Measurements from ENCODE around the gene CFI.
A peak's percentile ranks its signal among the peaks of the same experiment; 100 is the strongest.

CFI gene

GRCh38 chr4:109729718-109730618, 71.8 kb downstream of the CFI start, which contains the start of gene PLA2G12A:
Gene PLA2G12A (minus strand): TSS chr4:109730070. CDS start chr4:109729809, 261 bp downstream.
- DNase-seq: peak; percentile 24

DNA sequence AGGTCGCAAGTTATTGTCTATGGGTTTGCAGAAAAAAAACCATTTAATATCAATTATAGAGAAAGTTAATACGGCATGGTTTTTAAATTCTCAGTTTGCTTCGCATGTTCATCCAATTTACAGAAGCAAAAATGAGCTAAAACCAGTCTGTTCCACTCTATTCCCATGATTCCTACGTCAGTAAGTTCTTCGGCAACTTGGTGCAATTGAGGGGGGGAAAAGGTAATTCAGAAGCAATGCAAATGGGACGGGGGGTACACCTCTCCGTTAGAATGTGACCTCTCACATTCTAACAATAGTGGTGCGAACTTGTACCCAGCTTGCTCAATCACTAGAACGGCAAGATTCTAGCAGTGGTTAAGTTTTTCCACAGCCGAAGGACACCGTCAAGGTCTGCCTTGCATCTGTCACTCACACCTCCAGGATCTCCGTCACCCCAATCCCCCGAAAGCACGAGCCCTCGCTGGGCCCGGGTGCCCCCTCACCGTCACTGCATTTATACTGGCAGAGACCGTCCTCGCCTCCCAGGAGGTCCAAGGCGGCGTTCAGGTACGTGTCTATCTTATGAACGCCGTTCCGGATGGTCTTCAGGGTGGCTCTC, 72.6 kb downstream of the CFI start:
- DNase-seq: no peak

DNA sequence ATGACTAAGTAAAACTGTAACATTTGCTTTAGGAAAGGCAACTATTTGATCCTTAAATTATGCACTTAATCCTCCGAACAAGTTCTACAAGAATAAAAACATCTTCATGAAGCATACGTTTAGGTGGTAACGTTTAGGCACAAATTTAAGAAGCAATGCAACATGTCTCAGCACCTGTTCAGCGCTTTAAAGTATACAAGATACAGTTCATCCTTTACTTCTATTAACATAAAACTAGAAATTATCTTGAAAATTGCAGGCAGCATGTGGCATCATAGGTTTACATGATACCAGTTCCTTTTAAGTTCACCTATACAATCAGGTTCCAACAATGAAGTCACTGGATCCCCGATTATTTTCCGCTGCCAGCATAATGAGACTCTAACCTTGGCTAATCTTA, 73.4 kb downstream of the CFI start:
- DNase-seq: no peak

- no peak for DNase-seq
These were observed 78.7 kb downstream of the CFI start for GRCh38 chr4:109723110-109723509.

- no peak for DNase-seq
These were observed 79.4 kb downstream of the CFI start for GRCh38 chr4:109722357-109722756.

DNA sequence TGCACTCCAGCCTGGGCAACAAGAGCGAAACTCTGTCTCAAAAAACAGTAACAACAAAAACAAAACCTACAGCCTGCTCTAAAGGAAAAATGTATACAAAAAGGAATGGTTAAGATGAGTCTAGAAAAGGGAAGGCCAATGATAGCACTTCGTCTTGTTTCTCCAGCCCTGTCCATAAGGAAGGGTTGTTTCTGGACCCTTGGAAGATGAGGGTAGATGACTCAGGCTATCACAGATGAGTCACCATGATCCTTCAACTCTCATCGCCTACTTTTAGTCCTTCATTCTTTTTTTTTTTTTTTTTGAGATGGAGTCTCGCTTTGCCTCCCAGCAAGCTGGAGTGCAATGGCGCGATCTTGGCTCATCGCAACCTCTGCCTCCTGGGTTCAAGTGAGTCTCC, 80.8 kb downstream of the CFI start:
- peak; percentile 40 for DNase-seq

- DNase-seq: no peak
These were observed 82.2 kb downstream of the CFI start for GRCh38 chr4:109719604-109720003.

DNA sequence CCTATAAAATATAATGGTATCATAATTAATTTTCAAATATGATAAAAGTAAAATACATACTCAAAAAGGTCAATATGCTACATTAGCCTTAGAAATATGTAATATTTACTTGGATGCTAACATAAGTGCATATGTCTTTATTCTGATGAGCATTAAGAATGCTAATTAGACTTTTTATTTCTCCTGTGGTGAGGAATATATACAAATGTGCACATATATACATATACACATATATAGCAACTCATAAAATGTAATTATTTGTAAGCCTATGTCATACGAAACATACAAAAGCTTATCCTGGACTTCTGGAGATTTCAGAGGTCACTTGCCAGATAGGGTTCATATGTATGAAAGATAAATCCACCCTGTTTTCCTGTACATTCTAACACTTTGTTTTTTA, 83.0 kb downstream of the CFI start:
- DNase-seq: no peak

GRCh38 chr4:109713500-109713899, 88.3 kb downstream of the CFI start:
- DNase-seq: no peak

- no peak for DNase-seq
These were observed 92.8 kb downstream of the CFI start for GRCh38 chr4:109708990-109709389.

- no peak for DNase-seq
These were observed 93.4 kb downstream of the CFI start for GRCh38 chr4:109708435-109708834.

DNA sequence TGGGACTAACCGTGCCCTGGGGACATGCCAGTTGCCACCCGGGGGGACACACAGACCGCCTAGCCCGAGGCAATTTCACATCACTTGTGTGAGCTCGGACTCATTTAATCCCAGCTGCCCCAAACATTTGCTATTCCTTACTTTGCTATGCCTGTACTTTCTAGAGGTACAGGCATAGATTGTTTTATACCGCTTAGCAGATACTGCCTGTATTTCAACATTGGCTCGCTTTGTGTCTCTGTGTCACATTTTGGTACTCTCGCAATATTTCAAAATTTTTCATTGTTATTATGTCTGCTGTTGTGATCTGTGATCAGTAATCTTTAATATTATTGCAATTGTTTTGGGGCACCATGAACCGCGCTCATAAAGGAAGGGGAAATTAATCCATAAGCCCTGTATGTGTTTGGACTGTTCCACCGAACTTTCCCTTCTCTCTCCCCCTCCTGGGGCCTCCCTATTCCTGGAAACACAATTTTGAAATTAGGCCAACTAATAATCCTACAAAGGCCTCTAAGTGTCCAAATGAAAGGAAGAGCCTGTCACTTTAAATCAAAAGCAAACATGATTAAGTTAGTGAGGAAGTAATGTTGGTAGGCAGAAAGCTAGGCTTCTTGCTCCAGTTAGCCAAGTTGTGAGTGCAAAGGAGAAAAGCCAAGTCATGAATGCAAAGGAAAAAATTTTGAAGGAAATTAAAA, 98.0 kb downstream of the CFI start:
- no peak for DNase-seq

- DNase-seq: peak; percentile 66
These were observed 98.7 kb downstream of the CFI start, which contains the start of gene CASP6 for GRCh38 chr4:109702950-109703663. Gene CASP6 (minus strand): TSS chr4:109703445. CDS start chr4:109703395, 50 bp downstream.

DNA sequence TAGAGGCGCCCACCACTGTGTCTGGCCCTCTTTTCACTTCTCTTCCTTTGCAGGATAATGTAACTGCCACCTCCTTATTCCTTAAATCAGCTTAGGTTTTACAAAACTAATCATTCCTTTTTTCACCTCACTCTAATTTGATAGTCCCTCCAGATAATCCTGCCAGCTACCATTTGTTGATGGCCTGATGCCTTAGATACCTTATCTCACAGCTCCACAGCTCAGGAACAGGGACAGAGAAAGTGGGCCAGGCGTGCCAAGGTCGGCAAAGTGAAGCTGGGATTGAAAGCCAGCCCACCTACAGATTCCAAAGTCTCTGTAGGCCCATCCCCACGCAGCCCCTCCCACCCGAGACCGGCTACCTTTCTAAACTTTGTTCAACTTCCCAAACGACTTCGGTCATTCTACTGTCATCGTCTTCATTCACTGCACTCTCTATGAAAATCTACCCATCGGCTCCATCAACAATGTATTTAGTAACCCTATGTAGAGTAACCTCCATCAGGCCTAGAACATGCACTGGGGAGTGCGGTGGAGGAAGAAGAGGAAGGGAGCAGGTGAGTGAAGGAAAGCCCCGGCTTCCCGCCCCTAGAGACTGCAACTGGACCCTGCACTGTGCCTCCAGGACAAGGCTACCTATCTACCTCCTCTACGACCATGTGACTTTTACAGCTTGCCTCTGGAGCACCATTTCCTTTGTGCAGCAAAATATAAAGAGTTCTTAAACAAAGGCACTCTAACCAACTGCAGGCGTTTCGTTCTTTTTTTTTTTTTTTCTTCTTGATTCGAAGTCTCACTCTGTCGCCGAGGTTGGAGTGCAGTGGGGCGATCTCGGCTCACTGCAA, 100.0 kb downstream of the CFI start:
- DNase-seq: no peak

- no peak for DNase-seq
These were observed 102.1 kb downstream of the CFI start for GRCh38 chr4:109699553-109700225.

DNA sequence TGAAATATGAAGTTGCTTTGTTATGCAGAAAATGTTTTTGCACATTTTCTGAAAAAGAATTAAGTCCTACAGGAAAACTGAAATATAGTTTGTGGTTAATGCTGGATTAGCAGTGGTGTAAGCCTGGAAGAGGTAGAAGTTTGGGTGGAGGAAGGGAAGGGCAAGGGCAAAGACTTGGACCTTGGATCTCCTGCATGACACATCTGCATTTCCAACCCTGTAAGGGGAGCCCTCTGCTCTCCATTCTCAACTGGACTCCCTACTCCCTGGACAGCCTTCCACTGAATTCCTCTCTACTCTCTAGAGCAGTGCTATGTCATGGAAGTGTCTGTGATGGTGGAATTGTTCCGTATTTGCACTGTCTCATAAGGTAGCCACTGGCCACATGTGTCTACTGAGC, 103.1 kb downstream of the CFI start:
- no peak for DNase-seq

GRCh38 chr4:109691411-109691920, 110.3 kb downstream of the CFI start:
- no peak for DNase-seq
